Measurements from ENCODE around the gene CRYBB1. TPM values are rescaled to one million over a fixed set of nuclear protein-coding genes. Genes with fewer than 3 reads are reported as not detected.

Gene CRYBB1
- total and polyA plus RNA-seq, 2 experiments from 2014 or later: not detected

GRCh38 chr22:26656891-26657851, 39.3 kb upstream of the CRYBB1 start, which contains the start of gene MIAT:
TSS of gene MIAT (plus strand) at chr22:26657588.
- peak; percentile 92 for TF ChIP-seq EZH2 (IDR thresholded peaks at IDR 0.05; ENCODE audit: borderline replicate concordance)
- TF ChIP-seq CTCF (IDR thresholded peaks at IDR 0.05; ENCODE audit: poor library complexity): no peak
- peak; percentile 74 for TF ChIP-seq EZH2phosphoT487 (IDR thresholded peaks at IDR 0.05; ENCODE audit: low read depth, severe bottlenecking, unreplicated experiment)
- Histone ChIP-seq H3K9me2 (replicated peaks; ENCODE audit: insufficient read depth) (no peaks in the 10 kb centered on the region), H3K4me1 (ENCODE audit: insufficient read depth) (peaks cover 14% of the 10 kb centered on the region), H3K27me3 (peaks cover 69% of the 10 kb centered on the region), H3K36me3 (replicated peaks; ENCODE audit: insufficient read depth, low read depth) (no peaks in the 10 kb centered on the region), H3K79me2 (no peaks in the 10 kb centered on the region), H3K9me3 (ENCODE audit: low read depth) (no peaks in the 10 kb centered on the region), H4K20me1 (ENCODE audit: insufficient read depth, poor library complexity, severe bottlenecking) (no peaks in the 10 kb centered on the region), H2AFZ (peak within 1 kb of the TSS; percentile 8), H3K4me3 (peak within 1 kb of the TSS; percentile 18), H3K27ac (no peak within 1 kb of the TSS), H3K4me2 (peak within 1 kb of the TSS; percentile 86)
- 5% methylated on average over 41 of the region's 62 CpGs for WGBS (ENCODE audit: low lambda C conversion rate, missing lambda C conversion rate)
- DNase-seq (ENCODE audit: low spot score): peak; percentile 33

GRCh38 chr22:26651815-26652214, 34.0 kb upstream of the CRYBB1 start:
- Histone ChIP-seq H3K79me2 (no peaks in the 10 kb centered on the region), H3K9me2 (replicated peaks; ENCODE audit: insufficient read depth) (no peaks in the 10 kb centered on the region), H3K4me3 (no peak overlapping the region), H2AFZ (no peak overlapping the region), H3K27ac (no peak overlapping the region), H4K20me1 (ENCODE audit: insufficient read depth, poor library complexity, severe bottlenecking) (no peaks in the 10 kb centered on the region), H3K9me3 (ENCODE audit: low read depth) (no peaks in the 10 kb centered on the region), H3K4me2 (no peak overlapping the region), H3K36me3 (replicated peaks; ENCODE audit: insufficient read depth, low read depth) (no peaks in the 10 kb centered on the region), H3K27me3 (peaks cover 76% of the 10 kb centered on the region), H3K4me1 (ENCODE audit: insufficient read depth) (no peaks in the 10 kb centered on the region)
- 86% methylated on average over 10 of the region's 10 CpGs for WGBS (ENCODE audit: low lambda C conversion rate, missing lambda C conversion rate)
- DNase-seq (ENCODE audit: low spot score): no peak
- TF ChIP-seq EZH2phosphoT487 (IDR thresholded peaks at IDR 0.05; ENCODE audit: low read depth, severe bottlenecking, unreplicated experiment): no peak
- TF ChIP-seq EZH2 (IDR thresholded peaks at IDR 0.05; ENCODE audit: borderline replicate concordance): no peak
- TF ChIP-seq CTCF (IDR thresholded peaks at IDR 0.05; ENCODE audit: poor library complexity): no peak

GRCh38 chr22:26650722-26651421, 33.0 kb upstream of the CRYBB1 start:
- Histone ChIP-seq H3K4me2 (no peak overlapping the region), H3K79me2 (no peaks in the 10 kb centered on the region), H2AFZ (no peak overlapping the region), H3K27ac (no peak overlapping the region), H3K4me1 (ENCODE audit: insufficient read depth) (peaks cover 6% of the 10 kb centered on the region), H3K4me3 (no peak overlapping the region), H4K20me1 (ENCODE audit: insufficient read depth, poor library complexity, severe bottlenecking) (no peaks in the 10 kb centered on the region), H3K9me2 (replicated peaks; ENCODE audit: insufficient read depth) (no peaks in the 10 kb centered on the region), H3K27me3 (peaks cover 73% of the 10 kb centered on the region), H3K36me3 (replicated peaks; ENCODE audit: insufficient read depth, low read depth) (no peaks in the 10 kb centered on the region), H3K9me3 (ENCODE audit: low read depth) (no peaks in the 10 kb centered on the region)
- TF ChIP-seq EZH2phosphoT487 (IDR thresholded peaks at IDR 0.05; ENCODE audit: low read depth, severe bottlenecking, unreplicated experiment) (no peak), EZH2 (IDR thresholded peaks at IDR 0.05; ENCODE audit: borderline replicate concordance) (no peak), CTCF (IDR thresholded peaks at IDR 0.05; ENCODE audit: poor library complexity) (no peak)
- no peak for DNase-seq (ENCODE audit: low spot score)
- 84% methylated on average over 6 of the region's 6 CpGs for WGBS (ENCODE audit: low lambda C conversion rate, missing lambda C conversion rate)

All from hepatocyte (in vitro differentiated cells).